Natural killer cell (primary cell): ENCODE measurements around the gene GOLGA3. TPM values are rescaled to one million over a fixed set of nuclear protein-coding genes. Genes with fewer than 3 reads are reported as not detected.

Experiments used
- ATAC-seq, 3 donors: fragments of 150-1000 bp in 2 of 3; fragments of 200-7000 bp in 1 of 3; cut with Tn5 transposase; 1 replicate in 1 of 3; 2 replicates in 2 of 3; pipeline ENCODE4 v1.10.0; 2021; ENCODE audit warnings: mild to moderate bottlenecking in 2 of 3, moderate library complexity in 2 of 3
- DNase-seq, 2 donors: peaks; one replicate each; pipeline versions ENCODE4 v3.0.0 to v3.0.0-alpha.2; 2013 to 2021; ENCODE audit warnings: mixed read lengths in 1 of 2
- H3K27ac ChIP-seq: one replicate; pipeline ENCODE4 v1.5.1; 2013; ENCODE audit warnings: mild to moderate bottlenecking, low read length
- H3K27me3 ChIP-seq: one replicate; pipeline ENCODE4 v1.6.1; 2013; ENCODE audit warnings: low read length; ENCODE audit not compliant: control insufficient read depth, insufficient read depth
- H3K36me3 ChIP-seq: one replicate; pipeline ENCODE4 v1.6.1; 2013; ENCODE audit warnings: low read length; ENCODE audit not compliant: control insufficient read depth, insufficient read depth
- H3K4me1 ChIP-seq: one replicate; pipeline ENCODE4 v1.6.1; 2013; ENCODE audit warnings: low read length; ENCODE audit not compliant: control insufficient read depth, insufficient read depth
- H3K4me3 ChIP-seq: one replicate; pipeline ENCODE4 v1.5.1; 2013; ENCODE audit warnings: low read length
- H3K9me3 ChIP-seq: one replicate; pipeline ENCODE4 v1.6.1; 2013; ENCODE audit warnings: low read length; ENCODE audit not compliant: control insufficient read depth, insufficient read depth
- H3K27ac Mint-ChIP-seq, 2 donors: one replicate each; pipeline ENCODE4 v1.8.0; 2022; ENCODE audit warnings: mild to moderate bottlenecking in 2 of 2, mixed read lengths in 2 of 2, moderate library complexity in 1 of 2
- H3K27me3 Mint-ChIP-seq, 2 donors: one replicate each; pipeline ENCODE4 v1.8.0; 2022; ENCODE audit warnings: low read depth in 2 of 2, mixed read lengths in 2 of 2
- H3K36me3 Mint-ChIP-seq: one replicate; pipeline ENCODE4 v1.8.0; 2022; ENCODE audit warnings: mixed read lengths
- H3K4me1 Mint-ChIP-seq, 2 donors: one replicate each; pipeline ENCODE4 v1.8.0; 2022; ENCODE audit warnings: mixed read lengths in 2 of 2
- H3K4me3 Mint-ChIP-seq: one replicate; pipeline ENCODE4 v1.8.0; 2022; ENCODE audit warnings: mild to moderate bottlenecking, moderate library complexity, mixed read lengths
- H3K9me3 Mint-ChIP-seq, 2 donors: one replicate each; pipeline ENCODE4 v1.8.0; 2022; ENCODE audit warnings: mixed read lengths in 2 of 2
- CTCF ChIP-seq: fragments of 200-600 bp; IDR thresholded peaks from one replicate; pipeline ENCODE4 v1.8.0; 2022; ENCODE audit warnings: antibody characterized with exemption
- WGBS: methylation state at CpG from one replicate; pipeline ENCODE4 v1.1.7; 2013; ENCODE audit warnings: missing lambda C conversion rate; ENCODE audit not compliant: insufficient coverage; 5-methylcytosine and 5-hydroxymethylcytosine counted together
- intact Hi-C: fragments of 100-400 bp; cut with micrococcal nuclease; formaldehyde crosslinking; loops from one replicate; pipeline ENCODE4 v1.14.2; 2022
- total RNA-seq, 4 donors: library from RNA; stranded (reverse); fragments of 120-200 nt in 1 of 4; gene quantifications; one replicate each; pipeline versions ENCODE4 v1.2.3 to v1.2.4, GENCODE V29; 2013 to 2022

The GOLGA3 gene
- total RNA-seq, 3 donors from 2014 or later (not counting 1 experiment from before 2014, with no cell fraction given) = 39.1 to 54.3 (median 50.9) TPM

GRCh38 chr12:132772606-132773005 is 56.1 kb downstream of the GOLGA3 start:
- H3K36me3 Mint-ChIP-seq = no peaks in the 10 kb centered on the region
- peaks cover 41% of the 10 kb centered on the region for H3K36me3 ChIP-seq

GRCh38 chr12:132771126-132771838 is 57.4 kb downstream of the GOLGA3 start:
- Histone ChIP-seq H3K36me3 (peaks cover 28% of the 10 kb centered on the region), H3K4me3 (no peak overlapping the region), H3K4me1 (peaks cover 44% of the 10 kb centered on the region), H3K9me3 (no peaks in the 10 kb centered on the region), H3K27ac (peak overlapping the region; percentile 48), H3K27me3 (no peaks in the 10 kb centered on the region)
- WGBS = 17% methylated on average over 13 of the region's 15 CpGs
- DNase-seq = peak in 1 of 2 donors; percentile 81
- H3K9me3 Mint-ChIP-seq = no peaks in the 10 kb centered on the region
- intact Hi-C loops = no loop called here
- H3K36me3 Mint-ChIP-seq = no peaks in the 10 kb centered on the region
- H3K27ac Mint-ChIP-seq = peak overlapping the region in 1 of 2 donors; percentile 51
- H3K4me1 Mint-ChIP-seq = peaks cover 14 to 17% of the 10 kb centered on the region in 2 donors
- H3K4me3 Mint-ChIP-seq = no peak overlapping the region
- no peaks in the 10 kb centered on the region for H3K27me3 Mint-ChIP-seq
- ATAC-seq = peak in 1 of 3 donors; percentile 45
- TF ChIP-seq CTCF = no peak

More at GRCh38 chr12:132772606-132773005, 56.1 kb downstream of the GOLGA3 start:
- no peaks in the 10 kb centered on the region for H3K27me3 Mint-ChIP-seq
- H3K9me3 Mint-ChIP-seq = no peaks in the 10 kb centered on the region
- 69% methylated on average over 14 of the region's 14 CpGs for WGBS
- Histone ChIP-seq H3K27ac (peak overlapping the region; percentile 44), H3K4me1 (peaks cover 40% of the 10 kb centered on the region), H3K4me3 (no peak overlapping the region), H3K27me3 (no peaks in the 10 kb centered on the region), H3K9me3 (no peaks in the 10 kb centered on the region)
- H3K27ac Mint-ChIP-seq = no peak overlapping the region
- TF ChIP-seq CTCF = no peak
- intact Hi-C loops = no loop called here
- no peak overlapping the region for H3K4me3 Mint-ChIP-seq
- DNase-seq = no peak
- ATAC-seq = no peak
- H3K4me1 Mint-ChIP-seq = peaks cover 11% of the 10 kb centered on the region in 2 donors

- Mint-ChIP-seq H3K27me3 (no peaks in the 10 kb centered on the region), H3K9me3 (no peaks in the 10 kb centered on the region), H3K27ac (no peak overlapping the region), H3K36me3 (no peaks in the 10 kb centered on the region), H3K4me1 (peaks cover 21 to 25% of the 10 kb centered on the region in 2 donors), H3K4me3 (no peak overlapping the region)
- Histone ChIP-seq H3K9me3 (no peaks in the 10 kb centered on the region), H3K27me3 (no peaks in the 10 kb centered on the region), H3K4me3 (no peak overlapping the region), H3K4me1 (peaks cover 48% of the 10 kb centered on the region), H3K27ac (no peak overlapping the region), H3K36me3 (no peaks in the 10 kb centered on the region)
- DNase-seq = no peak
- no peak for ATAC-seq
- 51% methylated on average over 27 of the region's 27 CpGs for WGBS
- intact Hi-C loops = loop anchor here (10.0 kb wide), 1 partner anchor 48 kb away; no protein-coding TSS in a partner anchor
- TF ChIP-seq CTCF = no peak
Observed at GRCh38 chr12:132766380-132767085, 62.1 kb downstream of the GOLGA3 start.
